Endothelial cell of umbilical vein (primary cell): ENCODE data around the gene RPAP3. TPM values are rescaled to one million over a fixed set of nuclear protein-coding genes. Genes with fewer than 3 reads are reported as not detected.

Experiments used
- BruUV-seq: library from RNA; stranded (reverse); fragments of 400-500 nt; replicated peaks from 2 replicates; lab custom pipeline; 2021; lab: Mats Ljungman, UMichigan
- CTCF ChIA-PET: fragments of 300-600, 350-600 bp; sonication (Branson Sonifier 250); formaldehyde crosslinking; loops from one replicate; lab custom pipeline; 2021; ENCODE audit warnings: antibody characterized with exemption, inconsistent platforms; lab: Charles Lee
- POLR2A ChIA-PET: fragments of 300-600, 350-600 bp; sonication (Branson Sonifier 250); formaldehyde crosslinking; loops from one replicate; lab custom pipeline; 2021; ENCODE audit warnings: antibody characterized with exemption, inconsistent platforms; lab: Charles Lee
- DNase-seq: peaks from one replicate; pipeline ENCODE4 v3.0.0-alpha.2; 2011; ENCODE audit warnings: low read depth, low spot score
- FAIRE-seq: peaks from 2 replicates; lab custom pipeline; 2011; peaks lifted over from hg19 to GRCh38; lab: Jason Lieb, UNC
- H2AFZ ChIP-seq: 2 replicates; pipeline ENCODE4 v1.6.0; 2012; ENCODE audit warnings: low read depth, low read length, control low read depth, inconsistent platforms
- H3K27ac ChIP-seq: 2 replicates; pipeline ENCODE4 v1.5.1; 2011; ENCODE audit warnings: low read depth, mild to moderate bottlenecking, control low read depth, low read length, moderate library complexity; ENCODE audit not compliant: insufficient read depth
- H3K27me3 ChIP-seq, 2 experiments: 2 replicates each; pipeline versions ENCODE4 v1.6.0 to v1.6.1; 2011; ENCODE audit warnings: low read length in 2 of 2, mixed read lengths in 1 of 2; ENCODE audit not compliant: control insufficient read depth in 2 of 2, insufficient read depth in 2 of 2
- H3K36me3 ChIP-seq, 2 experiments: 2 replicates in 1 of 2; 3 replicates in 1 of 2; pipeline ENCODE4 v1.5.1; 2011; ENCODE audit warnings: low read length in 2 of 2, mild to moderate bottlenecking in 1 of 2, moderate library complexity in 1 of 2; ENCODE audit not compliant: control insufficient read depth in 2 of 2, insufficient read depth in 2 of 2; ENCODE audit errors: extremely low read depth in 1 of 2
- H3K4me1 ChIP-seq: 3 replicates; pipeline ENCODE4 v1.5.1; 2011; ENCODE audit warnings: mild to moderate bottlenecking, low read length; ENCODE audit not compliant: control insufficient read depth, insufficient read depth; ENCODE audit errors: extremely low read depth
- H3K4me2 ChIP-seq: 2 replicates; pipeline ENCODE4 v1.6.1; 2011; ENCODE audit warnings: low read length, control low read depth, mixed read lengths; ENCODE audit not compliant: insufficient read depth
- H3K4me3 ChIP-seq, 3 experiments: fragments of 200-600 bp in 1 of 3; sonication (generic), shearing (Covaris generic) in 1 of 3; replicated peaks in 1 of 3; 2 replicates each; pipeline ENCODE4 v1.5.1; 2011 to 2016; ENCODE audit warnings: control low read depth in 3 of 3, low read length in 3 of 3, mild to moderate bottlenecking in 2 of 3, inconsistent platforms in 1 of 3, low read depth in 1 of 3, moderate library complexity in 1 of 3; ENCODE audit not compliant: insufficient read depth in 1 of 3
- H3K79me2 ChIP-seq: 2 replicates; pipeline ENCODE4 v1.6.0; 2012; ENCODE audit warnings: low read length, inconsistent platforms; ENCODE audit not compliant: control insufficient read depth, insufficient read depth
- H3K9ac ChIP-seq: replicated peaks from 2 replicates; pipeline ENCODE3; 2011; ENCODE audit warnings: low read length, control low read depth; ENCODE audit not compliant: insufficient read depth; ENCODE audit errors: extremely low read depth
- H3K9me1 ChIP-seq: replicated peaks from 3 replicates; pipeline ENCODE4 v1.6.0; 2011; ENCODE audit warnings: mild to moderate bottlenecking, low read length; ENCODE audit not compliant: control insufficient read depth, insufficient read depth; ENCODE audit errors: extremely low read depth
- H3K9me3 ChIP-seq: replicated peaks from 2 replicates; pipeline ENCODE4 v1.5.1; 2012; ENCODE audit warnings: low read length, inconsistent platforms; ENCODE audit not compliant: control insufficient read depth, insufficient read depth
- H4K20me1 ChIP-seq: replicated peaks from 2 replicates; pipeline ENCODE3; 2011; ENCODE audit warnings: mild to moderate bottlenecking, low read length; ENCODE audit not compliant: control insufficient read depth, insufficient read depth; ENCODE audit errors: extremely low read depth
- FOS ChIP-seq: IDR thresholded peaks from 2 replicates; pipeline ENCODE4 v1.6.1; 2011; ENCODE audit warnings: mild to moderate bottlenecking, low read length, moderate library complexity, borderline replicate concordance; ENCODE audit not compliant: insufficient read depth
- GATA2 ChIP-seq: IDR thresholded peaks from 2 replicates; pipeline ENCODE4 v1.7.0; 2011; ENCODE audit warnings: low read depth, mild to moderate bottlenecking, moderate library complexity, mixed read lengths, low read length; ENCODE audit not compliant: insufficient read length, insufficient read depth
- JUN ChIP-seq: IDR thresholded peaks from 2 replicates; pipeline ENCODE4 v1.6.1; 2011; ENCODE audit warnings: borderline replicate concordance, low read depth; ENCODE audit not compliant: insufficient read length, insufficient read depth
- MYC ChIP-seq: IDR thresholded peaks from one replicate; pipeline ENCODE4 v1.6.1; 2011; ENCODE audit warnings: mild to moderate bottlenecking, low read depth, low read length
- POLR2A ChIP-seq: IDR thresholded peaks from 2 replicates; pipeline ENCODE4 v1.6.1; 2012; ENCODE audit warnings: low read depth, mild to moderate bottlenecking, control low read depth, low read length
- POLR2AphosphoS5 ChIP-seq: IDR thresholded peaks from 2 replicates; pipeline ENCODE4 v1.6.1; 2012; ENCODE audit warnings: low read depth, mild to moderate bottlenecking, control low read depth, low read length, moderate library complexity; ENCODE audit not compliant: insufficient read depth
- dilution Hi-C: fragments of 300-500 bp; cut with MboI; formaldehyde crosslinking; loops from one replicate; pipeline ENCODE4 v1.15.0; 2019; ENCODE audit warnings: low sequenced_read_pairs; ENCODE audit not compliant: extremely low pct_ligation_motif_present
- intact Hi-C: fragments of 100-400 bp; cut with micrococcal nuclease; formaldehyde crosslinking; loops from one replicate; pipeline ENCODE4 v1.10.0; 2022
- polyA plus RNA-seq, 4 experiments: library from polyadenylated mRNA; depleted of rRNA in 3 of 4; stranded (reverse) in 3 of 4; unstranded in 1 of 4; fragments of >200 nt; gene quantifications; 2 replicates each; pipeline versions ENCODE4 v1.2.1 to v1.2.3, GENCODE V29; 2011 to 2012; ENCODE audit warnings: missing spikeins in 1 of 4
- total RNA-seq: library from RNA; stranded (reverse); gene quantifications from 2 replicates; pipeline ENCODE4 v1.2.3, GENCODE V29; 2021
- TF ChIP-seq, protein P1 (sequence below): IDR thresholded peaks from 2 replicates; pipeline ENCODE4 v1.6.1; 2011; ENCODE audit not compliant: insufficient read depth, insufficient read length
- TF ChIP-seq, protein P2 (sequence below), 2 donors: IDR thresholded peaks; 1 replicate in 1 of 2; 2 replicates in 1 of 2; pipeline ENCODE4 v1.5.1; 2011; ENCODE audit warnings: low read length in 2 of 2, mild to moderate bottlenecking in 2 of 2, moderate library complexity in 2 of 2, control low read depth in 1 of 2, inconsistent platforms in 1 of 2, low read depth in 1 of 2; ENCODE audit not compliant: insufficient read depth in 1 of 2; ENCODE audit errors: extremely low read depth in 1 of 2

RPAP3 gene
- total and polyA plus RNA-seq, 2 donors (not counting 3 experiments of a cell fraction or from before 2014, with no cell fraction given) = 3.9 to 29.8 TPM

DNA sequence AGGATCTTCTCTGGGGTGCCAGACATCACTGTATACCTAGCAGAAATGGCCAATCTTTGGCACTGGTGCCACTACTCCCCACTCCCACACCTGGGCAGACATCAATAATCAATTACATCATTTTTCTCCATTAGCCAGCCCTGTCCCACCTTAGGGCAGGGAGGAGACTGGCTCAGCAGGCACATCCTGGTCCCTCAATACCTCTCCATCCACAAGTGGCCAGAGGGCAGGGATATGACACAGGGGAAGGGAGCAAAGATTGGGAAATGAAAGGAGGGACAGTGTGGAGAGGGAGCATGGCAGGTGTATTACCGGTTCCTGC, 42.6 kb upstream of the RPAP3 start:
- no peak overlapping the region for H3K4me3 ChIP-seq
- TF ChIP-seq JUN = no peak
- no peak for TF ChIP-seq POLR2AphosphoS5
- no peak for TF ChIP-seq GATA2
- TF ChIP-seq, protein P1, sequence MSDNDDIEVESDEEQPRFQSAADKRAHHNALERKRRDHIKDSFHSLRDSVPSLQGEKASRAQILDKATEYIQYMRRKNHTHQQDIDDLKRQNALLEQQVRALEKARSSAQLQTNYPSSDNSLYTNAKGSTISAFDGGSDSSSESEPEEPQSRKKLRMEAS = no peak
- TF ChIP-seq, protein P2, sequence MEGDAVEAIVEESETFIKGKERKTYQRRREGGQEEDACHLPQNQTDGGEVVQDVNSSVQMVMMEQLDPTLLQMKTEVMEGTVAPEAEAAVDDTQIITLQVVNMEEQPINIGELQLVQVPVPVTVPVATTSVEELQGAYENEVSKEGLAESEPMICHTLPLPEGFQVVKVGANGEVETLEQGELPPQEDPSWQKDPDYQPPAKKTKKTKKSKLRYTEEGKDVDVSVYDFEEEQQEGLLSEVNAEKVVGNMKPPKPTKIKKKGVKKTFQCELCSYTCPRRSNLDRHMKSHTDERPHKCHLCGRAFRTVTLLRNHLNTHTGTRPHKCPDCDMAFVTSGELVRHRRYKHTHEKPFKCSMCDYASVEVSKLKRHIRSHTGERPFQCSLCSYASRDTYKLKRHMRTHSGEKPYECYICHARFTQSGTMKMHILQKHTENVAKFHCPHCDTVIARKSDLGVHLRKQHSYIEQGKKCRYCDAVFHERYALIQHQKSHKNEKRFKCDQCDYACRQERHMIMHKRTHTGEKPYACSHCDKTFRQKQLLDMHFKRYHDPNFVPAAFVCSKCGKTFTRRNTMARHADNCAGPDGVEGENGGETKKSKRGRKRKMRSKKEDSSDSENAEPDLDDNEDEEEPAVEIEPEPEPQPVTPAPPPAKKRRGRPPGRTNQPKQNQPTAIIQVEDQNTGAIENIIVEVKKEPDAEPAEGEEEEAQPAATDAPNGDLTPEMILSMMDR (IDR thresholded peaks at IDR 0.05; ENCODE audit: extremely low read depth in 1 of 2, insufficient read depth in 1 of 2, low read depth in 1 of 2, low read length in 2 of 2) = no peak
- no peak for TF ChIP-seq POLR2A
- TF ChIP-seq FOS = no peak
- no peak for TF ChIP-seq MYC
- no peak overlapping the region for H3K27ac ChIP-seq
- no peak overlapping the region for H2AFZ ChIP-seq
- no peak for DNase-seq
- H3K9me3 ChIP-seq = no peaks in the 10 kb centered on the region
- BruUV-seq = no TSS peak
- peaks cover 9% of the 10 kb centered on the region for H3K4me1 ChIP-seq
- H3K4me2 ChIP-seq = no peak overlapping the region
- H3K27me3 ChIP-seq = no peaks in the 10 kb centered on the region
- H4K20me1 ChIP-seq = no peaks in the 10 kb centered on the region
- H3K79me2 ChIP-seq = peaks cover 5% of the 10 kb centered on the region
- peaks cover 6 to 55% of the 10 kb centered on the region in 2 experiments for H3K36me3 ChIP-seq
- ChIA-PET CTCF (interaction anchor here (1.1 kb wide), 1 partner anchor 18 kb away, joined by 5 read pairs; no protein-coding TSS in a partner anchor), POLR2A (no interaction called here)
- H3K9ac ChIP-seq = no peak overlapping the region
- H3K9me1 ChIP-seq = no peaks in the 10 kb centered on the region
- intact Hi-C loops (no loop called here), dilution Hi-C loops (no loop called here)
- no peak for FAIRE-seq
